Measurements from ENCODE around the gene CRYBB1.

Gene CRYBB1

GRCh38 chr22:26635117-26635516, 17.3 kb upstream of the CRYBB1 start:
- Histone ChIP-seq H3K9ac (ENCODE audit: low read length in 2 of 2) (no peak overlapping the region), H3K4me1 (ENCODE audit: control insufficient read depth, insufficient read depth, low read length) (no peaks in the 10 kb centered on the region), H3K4me3 (ENCODE audit: low read length in 2 of 2) (no peak overlapping the region)

GRCh38 chr22:26634189-26634588, 16.4 kb upstream of the CRYBB1 start:
- peaks cover 0 to 6% of the 10 kb centered on the region in 2 donors for H3K9me3 ChIP-seq (ENCODE audit: control insufficient read depth in 2 of 2, low read length in 2 of 2)
- no peak overlapping the region for H3K9ac ChIP-seq (ENCODE audit: low read length in 2 of 2)
- H3K27me3 ChIP-seq (ENCODE audit: control insufficient read depth in 1 of 2, insufficient read depth in 2 of 2, low read length in 2 of 2), result peaks cover 0 to 2% of the 10 kb centered on the region in 2 donors
- no peak overlapping the region for H3K27ac ChIP-seq (ENCODE audit: low read length)
- H3K4me3 ChIP-seq (ENCODE audit: low read length in 2 of 2), result no peak overlapping the region
- no peaks in the 10 kb centered on the region for H3K4me1 ChIP-seq (ENCODE audit: control insufficient read depth, insufficient read depth, low read length)
- no peaks in the 10 kb centered on the region for H3K36me3 ChIP-seq (ENCODE audit: control insufficient read depth in 2 of 2, insufficient read depth in 2 of 2, low read length in 2 of 2)

More at GRCh38 chr22:26635117-26635516, 17.3 kb upstream of the CRYBB1 start:
- peaks cover 0 to 3% of the 10 kb centered on the region in 2 donors for H3K9me3 ChIP-seq (ENCODE audit: control insufficient read depth in 2 of 2, low read length in 2 of 2)
- H3K27ac ChIP-seq (ENCODE audit: low read length), result no peak overlapping the region
- no peaks in the 10 kb centered on the region for H3K27me3 ChIP-seq (ENCODE audit: control insufficient read depth in 1 of 2, insufficient read depth in 2 of 2, low read length in 2 of 2)
- no peaks in the 10 kb centered on the region for H3K36me3 ChIP-seq (ENCODE audit: control insufficient read depth in 2 of 2, insufficient read depth in 2 of 2, low read length in 2 of 2)

GRCh38 chr22:26632422-26633155, 14.8 kb upstream of the CRYBB1 start:
- no peaks in the 10 kb centered on the region for H3K4me1 ChIP-seq (ENCODE audit: control insufficient read depth, insufficient read depth, low read length)
- no peak overlapping the region for H3K9ac ChIP-seq (ENCODE audit: low read length in 2 of 2)
- no peaks in the 10 kb centered on the region for H3K36me3 ChIP-seq (ENCODE audit: control insufficient read depth in 2 of 2, insufficient read depth in 2 of 2, low read length in 2 of 2)
- H3K27me3 ChIP-seq (ENCODE audit: control insufficient read depth in 1 of 2, insufficient read depth in 2 of 2, low read length in 2 of 2), result peaks cover 0 to 2% of the 10 kb centered on the region in 2 donors
- no peak overlapping the region for H3K4me3 ChIP-seq (ENCODE audit: low read length in 2 of 2)
- peaks cover 0 to 6% of the 10 kb centered on the region in 2 donors for H3K9me3 ChIP-seq (ENCODE audit: control insufficient read depth in 2 of 2, low read length in 2 of 2)
- no peak overlapping the region for H3K27ac ChIP-seq (ENCODE audit: low read length)

- Histone ChIP-seq H3K36me3 (ENCODE audit: control insufficient read depth in 2 of 2, insufficient read depth in 2 of 2, low read length in 2 of 2) (no peaks in the 10 kb centered on the region), H3K4me3 (ENCODE audit: low read length in 2 of 2) (no peak overlapping the region), H3K9me3 (ENCODE audit: control insufficient read depth in 2 of 2, low read length in 2 of 2) (peaks cover 0 to 6% of the 10 kb centered on the region in 2 donors), H3K9ac (ENCODE audit: low read length in 2 of 2) (no peak overlapping the region), H3K4me1 (ENCODE audit: control insufficient read depth, insufficient read depth, low read length) (no peaks in the 10 kb centered on the region), H3K27ac (ENCODE audit: low read length) (no peak overlapping the region), H3K27me3 (ENCODE audit: control insufficient read depth in 1 of 2, insufficient read depth in 2 of 2, low read length in 2 of 2) (peaks cover 0 to 2% of the 10 kb centered on the region in 2 donors)
Observed at GRCh38 chr22:26631282-26631681, 13.5 kb upstream of the CRYBB1 start.

GRCh38 chr22:26629988-26630761, 12.3 kb upstream of the CRYBB1 start:
- H3K4me3 ChIP-seq (ENCODE audit: low read length in 2 of 2), result no peak overlapping the region
- H3K9ac ChIP-seq (ENCODE audit: low read length in 2 of 2), result no peak overlapping the region
- H3K9me3 ChIP-seq (ENCODE audit: control insufficient read depth in 2 of 2, low read length in 2 of 2), result peaks cover 0 to 6% of the 10 kb centered on the region in 2 donors
- no peaks in the 10 kb centered on the region for H3K36me3 ChIP-seq (ENCODE audit: control insufficient read depth in 2 of 2, insufficient read depth in 2 of 2, low read length in 2 of 2)
- no peak overlapping the region for H3K27ac ChIP-seq (ENCODE audit: low read length)
- no peaks in the 10 kb centered on the region for H3K4me1 ChIP-seq (ENCODE audit: control insufficient read depth, insufficient read depth, low read length)
- peaks cover 0 to 2% of the 10 kb centered on the region in 2 donors for H3K27me3 ChIP-seq (ENCODE audit: control insufficient read depth in 1 of 2, insufficient read depth in 2 of 2, low read length in 2 of 2)

GRCh38 chr22:26624803-26625202, 7.0 kb upstream of the CRYBB1 start:
- Histone ChIP-seq H3K4me1 (ENCODE audit: control insufficient read depth, insufficient read depth, low read length) (no peaks in the 10 kb centered on the region), H3K36me3 (ENCODE audit: control insufficient read depth in 2 of 2, insufficient read depth in 2 of 2, low read length in 2 of 2) (no peaks in the 10 kb centered on the region), H3K4me3 (ENCODE audit: low read length in 2 of 2) (no peak overlapping the region), H3K9me3 (ENCODE audit: control insufficient read depth in 2 of 2, low read length in 2 of 2) (no peaks in the 10 kb centered on the region), H3K27ac (ENCODE audit: low read length) (no peak overlapping the region), H3K9ac (ENCODE audit: low read length in 2 of 2) (no peak overlapping the region), H3K27me3 (ENCODE audit: control insufficient read depth in 1 of 2, insufficient read depth in 2 of 2, low read length in 2 of 2) (peaks cover 0 to 9% of the 10 kb centered on the region in 2 donors)

GRCh38 chr22:26623984-26624383, 6.2 kb upstream of the CRYBB1 start:
- peaks cover 0 to 11% of the 10 kb centered on the region in 2 donors for H3K27me3 ChIP-seq (ENCODE audit: control insufficient read depth in 1 of 2, insufficient read depth in 2 of 2, low read length in 2 of 2)
- no peaks in the 10 kb centered on the region for H3K36me3 ChIP-seq (ENCODE audit: control insufficient read depth in 2 of 2, insufficient read depth in 2 of 2, low read length in 2 of 2)
- H3K9ac ChIP-seq (ENCODE audit: low read length in 2 of 2), result no peak overlapping the region
- H3K9me3 ChIP-seq (ENCODE audit: control insufficient read depth in 2 of 2, low read length in 2 of 2), result no peaks in the 10 kb centered on the region
- H3K27ac ChIP-seq (ENCODE audit: low read length), result no peak overlapping the region
- no peak overlapping the region for H3K4me3 ChIP-seq (ENCODE audit: low read length in 2 of 2)
- no peaks in the 10 kb centered on the region for H3K4me1 ChIP-seq (ENCODE audit: control insufficient read depth, insufficient read depth, low read length)

GRCh38 chr22:26621663-26622062, 3.8 kb upstream of the CRYBB1 start, which contains the start of gene CRYBA4:
Gene CRYBA4 (plus strand): TSS chr22:26621963. CDS start chr22:26622597, 634 bp downstream.
- no peaks in the 10 kb centered on the region for H3K9me3 ChIP-seq (ENCODE audit: control insufficient read depth in 2 of 2, low read length in 2 of 2)
- peaks cover 0 to 22% of the 10 kb centered on the region in 2 donors for H3K27me3 ChIP-seq (ENCODE audit: control insufficient read depth in 1 of 2, insufficient read depth in 2 of 2, low read length in 2 of 2)
- H3K4me1 ChIP-seq (ENCODE audit: control insufficient read depth, insufficient read depth, low read length), result no peaks in the 10 kb centered on the region
- no peaks in the 10 kb centered on the region for H3K36me3 ChIP-seq (ENCODE audit: control insufficient read depth in 2 of 2, insufficient read depth in 2 of 2, low read length in 2 of 2)
- no peak within 1 kb of the TSS for H3K4me3 ChIP-seq (ENCODE audit: low read length in 2 of 2)
- H3K9ac ChIP-seq (ENCODE audit: low read length in 2 of 2), result no peak within 1 kb of the TSS
- H3K27ac ChIP-seq (ENCODE audit: low read length), result no peak within 1 kb of the TSS

- Histone ChIP-seq H3K9me3 (ENCODE audit: control insufficient read depth in 2 of 2, low read length in 2 of 2) (no peaks in the 10 kb centered on the region), H3K36me3 (ENCODE audit: control insufficient read depth in 2 of 2, insufficient read depth in 2 of 2, low read length in 2 of 2) (no peaks in the 10 kb centered on the region), H3K27me3 (ENCODE audit: control insufficient read depth in 1 of 2, insufficient read depth in 2 of 2, low read length in 2 of 2) (peaks cover 0 to 23% of the 10 kb centered on the region in 2 donors), H3K27ac (ENCODE audit: low read length) (no peak overlapping the region), H3K4me3 (ENCODE audit: low read length in 2 of 2) (no peak overlapping the region), H3K9ac (ENCODE audit: low read length in 2 of 2) (no peak overlapping the region), H3K4me1 (ENCODE audit: control insufficient read depth, insufficient read depth, low read length) (no peaks in the 10 kb centered on the region)
Observed at GRCh38 chr22:26620197-26620596, 2.4 kb upstream of the CRYBB1 start.

- H3K9ac ChIP-seq (ENCODE audit: low read length in 2 of 2), result no peak overlapping the region
Observed at GRCh38 chr22:26619510-26619909, 1.7 kb upstream of the CRYBB1 start.

More at GRCh38 chr22:26619510-26619909, 1.7 kb upstream of the CRYBB1 start:
- Histone ChIP-seq H3K9me3 (ENCODE audit: control insufficient read depth in 2 of 2, low read length in 2 of 2) (no peaks in the 10 kb centered on the region), H3K36me3 (ENCODE audit: control insufficient read depth in 2 of 2, insufficient read depth in 2 of 2, low read length in 2 of 2) (no peaks in the 10 kb centered on the region), H3K27me3 (ENCODE audit: control insufficient read depth in 1 of 2, insufficient read depth in 2 of 2, low read length in 2 of 2) (peaks cover 0 to 27% of the 10 kb centered on the region in 2 donors), H3K4me3 (ENCODE audit: low read length in 2 of 2) (no peak overlapping the region), H3K27ac (ENCODE audit: low read length) (no peak overlapping the region), H3K4me1 (ENCODE audit: control insufficient read depth, insufficient read depth, low read length) (no peaks in the 10 kb centered on the region)

Data from stomach smooth muscle (tissue), 2 donors.